ENCODE results near the gene INTS15. TPM values are rescaled to one million over a fixed set of nuclear protein-coding genes. Genes with fewer than 3 reads are reported as not detected.
A peak's percentile ranks its signal among the peaks of the same experiment; 100 is the strongest.

Gene INTS15
- total RNA-seq, 1 donor from 2014 or later: 37.6 TPM

DNA sequence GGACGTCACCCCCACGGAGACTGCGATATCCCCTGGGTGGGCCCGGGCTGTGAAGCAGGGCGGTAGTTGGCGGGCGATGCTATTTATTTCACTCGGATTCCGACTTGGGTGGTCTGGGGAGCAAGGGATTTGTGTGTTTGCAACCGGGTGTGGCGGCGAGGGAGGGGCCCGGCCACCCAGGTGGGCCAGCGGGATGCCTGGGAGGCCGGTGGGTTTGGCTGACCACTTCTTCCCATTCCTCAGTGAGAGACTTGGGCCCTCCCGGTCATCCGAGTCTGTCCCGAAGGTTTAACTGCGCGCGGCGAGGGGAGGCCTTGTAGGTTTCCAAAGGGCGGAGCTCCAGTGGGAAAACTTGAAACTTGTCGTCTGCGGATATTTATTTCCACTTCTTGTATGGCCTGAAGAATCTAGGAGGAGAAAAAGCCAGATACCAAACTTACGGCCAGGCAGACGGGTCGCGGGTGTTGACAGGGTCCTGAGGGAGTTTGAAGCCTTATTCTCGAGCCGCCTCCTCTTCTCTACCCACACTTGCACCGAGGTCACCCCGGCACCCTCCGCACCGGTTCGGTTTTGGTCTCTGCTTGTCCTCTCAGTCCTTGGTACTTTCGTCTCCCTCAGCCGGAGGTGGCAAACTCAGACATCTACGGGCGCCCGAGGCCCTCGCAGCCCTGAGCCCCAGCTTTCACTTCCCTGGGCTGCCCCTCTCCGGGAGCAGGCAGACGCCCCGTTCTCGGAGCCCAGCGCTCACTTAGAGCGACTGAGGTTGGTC, 65.2 kb downstream of the INTS15 start:
- Histone ChIP-seq H3K9me3 (no peaks in the 10 kb centered on the region), H3K27me3 (no peaks in the 10 kb centered on the region), H3K4me1 (no peaks in the 10 kb centered on the region), H3K4me3 (no peak overlapping the region), H3K27ac (no peak overlapping the region), H3K36me3 (peaks cover 12% of the 10 kb centered on the region)
- ATAC-seq (no peak), DNase-seq (peak; percentile 56)
- TF ChIP-seq, protein P1, sequence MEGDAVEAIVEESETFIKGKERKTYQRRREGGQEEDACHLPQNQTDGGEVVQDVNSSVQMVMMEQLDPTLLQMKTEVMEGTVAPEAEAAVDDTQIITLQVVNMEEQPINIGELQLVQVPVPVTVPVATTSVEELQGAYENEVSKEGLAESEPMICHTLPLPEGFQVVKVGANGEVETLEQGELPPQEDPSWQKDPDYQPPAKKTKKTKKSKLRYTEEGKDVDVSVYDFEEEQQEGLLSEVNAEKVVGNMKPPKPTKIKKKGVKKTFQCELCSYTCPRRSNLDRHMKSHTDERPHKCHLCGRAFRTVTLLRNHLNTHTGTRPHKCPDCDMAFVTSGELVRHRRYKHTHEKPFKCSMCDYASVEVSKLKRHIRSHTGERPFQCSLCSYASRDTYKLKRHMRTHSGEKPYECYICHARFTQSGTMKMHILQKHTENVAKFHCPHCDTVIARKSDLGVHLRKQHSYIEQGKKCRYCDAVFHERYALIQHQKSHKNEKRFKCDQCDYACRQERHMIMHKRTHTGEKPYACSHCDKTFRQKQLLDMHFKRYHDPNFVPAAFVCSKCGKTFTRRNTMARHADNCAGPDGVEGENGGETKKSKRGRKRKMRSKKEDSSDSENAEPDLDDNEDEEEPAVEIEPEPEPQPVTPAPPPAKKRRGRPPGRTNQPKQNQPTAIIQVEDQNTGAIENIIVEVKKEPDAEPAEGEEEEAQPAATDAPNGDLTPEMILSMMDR (IDR thresholded peaks at IDR 0.05): no peak
- intact Hi-C loops (cut with DNase I): no loop called here

- peak; percentile 48 for DNase-seq
- TF ChIP-seq, protein P1 (IDR thresholded peaks at IDR 0.05): no peak
- intact Hi-C loops (cut with DNase I): no loop called here
Measured at GRCh38 chr7:6655636-6656385, 66.0 kb downstream of the INTS15 start.

DNA sequence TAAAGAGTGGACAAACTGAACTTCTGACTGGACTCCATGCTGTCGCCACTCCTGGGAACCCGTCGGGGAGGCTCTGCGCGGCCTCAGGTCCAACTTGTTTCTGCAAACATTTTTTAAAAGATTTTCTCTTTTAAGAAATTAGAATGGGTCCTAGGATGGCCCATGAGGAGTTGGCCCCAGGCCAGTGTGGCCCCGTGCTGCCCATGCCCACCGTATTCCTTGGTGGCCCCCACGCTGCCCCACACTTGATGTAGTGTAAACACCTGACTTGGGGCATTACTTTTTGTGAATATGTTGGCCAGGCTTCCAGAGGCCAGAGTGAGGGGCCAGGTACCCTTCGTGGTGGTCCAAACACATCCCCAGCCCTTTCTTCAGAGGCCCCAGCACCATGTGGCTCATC, 66.6 kb downstream of the INTS15 start:
- DNase-seq: peak; percentile 42
- no peaks in the 10 kb centered on the region for H3K4me1 ChIP-seq
- H3K36me3 ChIP-seq: peaks cover 11% of the 10 kb centered on the region
- no peak overlapping the region for H3K4me3 ChIP-seq
- no peak overlapping the region for H3K27ac ChIP-seq
- no peaks in the 10 kb centered on the region for H3K27me3 ChIP-seq
- no peak for ATAC-seq
- TF ChIP-seq, protein P1 (IDR thresholded peaks at IDR 0.05): no peak
- intact Hi-C loops (cut with DNase I): no loop called here
- H3K9me3 ChIP-seq: no peaks in the 10 kb centered on the region

More at GRCh38 chr7:6655636-6656385, 66.0 kb downstream of the INTS15 start:
- H3K9me3 ChIP-seq: no peaks in the 10 kb centered on the region
- ATAC-seq: no peak
- H3K27me3 ChIP-seq: no peaks in the 10 kb centered on the region
- H3K27ac ChIP-seq: no peak overlapping the region
- H3K36me3 ChIP-seq: peaks cover 11% of the 10 kb centered on the region
- H3K4me3 ChIP-seq: no peak overlapping the region
- no peaks in the 10 kb centered on the region for H3K4me1 ChIP-seq

Other genes with a start within 250 kb of the INTS15 start
- 10.7 TPM for gene FAM220A, start 241.1 kb upstream of the INTS15 start, total RNA-seq
- gene RAC1, start 215.5 kb upstream of the INTS15 start, total RNA-seq: 255 TPM
- 34.7 TPM for gene DAGLB, start 142.1 kb upstream of the INTS15 start, total RNA-seq
- gene KDELR2, start 105.9 kb upstream of the INTS15 start, total RNA-seq: 116 TPM
- gene GRID2IP, start 38.6 kb upstream of the INTS15 start, total RNA-seq: 0.46 TPM
- gene ZDHHC4, start 12.6 kb upstream of the INTS15 start, total RNA-seq: 54.8 TPM
- gene ZNF853, start 25.6 kb downstream of the INTS15 start, total RNA-seq: 5.2 TPM
- 46.8 TPM for gene ZNF316, start 47.3 kb downstream of the INTS15 start, total RNA-seq
- gene ZNF12, start 116.9 kb downstream of the INTS15 start, total RNA-seq: 25.0 TPM
- not detected for gene RSPH10B2, start 164.1 kb downstream of the INTS15 start, total RNA-seq
- 70.4 TPM for gene CCZ1B, start 236.3 kb downstream of the INTS15 start, total RNA-seq

Measured in upper lobe of right lung (tissue), 1 donor.